Neuronal stem cell (in vitro differentiated cells): ENCODE data around the gene CELF4.

Source experiments
- DNase-seq: peaks from one replicate; pipeline ENCODE4 v3.0.0-alpha.2; 2013; ENCODE audit warnings: low spot score
- H2AFZ ChIP-seq: one replicate; pipeline ENCODE4 v1.6.1; 2013; ENCODE audit warnings: mild to moderate bottlenecking, low read length, inconsistent platforms
- H2AK5ac ChIP-seq: 2 replicates; pipeline ENCODE4 v1.6.1; 2013; ENCODE audit warnings: low read depth, mild to moderate bottlenecking, inconsistent platforms, low read length, moderate library complexity, mixed read lengths
- H2BK120ac ChIP-seq: 2 replicates; pipeline ENCODE4 v1.6.1; 2013; ENCODE audit warnings: low read depth, mild to moderate bottlenecking, inconsistent platforms, low read length, moderate library complexity, mixed read lengths
- H2BK12ac ChIP-seq: one replicate; pipeline ENCODE4 v1.6.1; 2013; ENCODE audit warnings: low read length, inconsistent platforms
- H2BK15ac ChIP-seq: 2 replicates; pipeline ENCODE4 v1.6.1; 2013; ENCODE audit warnings: mild to moderate bottlenecking, low read length, inconsistent platforms, mixed read lengths
- H2BK5ac ChIP-seq: one replicate; pipeline ENCODE4 v1.6.1; 2013; ENCODE audit warnings: inconsistent platforms, mild to moderate bottlenecking, low read length, moderate library complexity
- H3K14ac ChIP-seq: one replicate; pipeline ENCODE4 v1.6.1; 2013; ENCODE audit warnings: low read length, inconsistent platforms
- H3K18ac ChIP-seq: 2 replicates; pipeline ENCODE4 v1.6.1; 2013; ENCODE audit warnings: low read length, inconsistent platforms
- H3K23ac ChIP-seq: 2 replicates; pipeline ENCODE4 v1.6.1; 2013; ENCODE audit warnings: low read depth, mild to moderate bottlenecking, mixed read lengths, low read length, inconsistent platforms; ENCODE audit not compliant: poor library complexity
- H3K27ac ChIP-seq: replicated peaks from 3 replicates; pipeline ENCODE4 v1.5.1; 2013; ENCODE audit warnings: low read length, inconsistent platforms
- H3K27me3 ChIP-seq, 3 experiments: 2 replicates each; pipeline ENCODE4 v1.6.1; 2013; ENCODE audit warnings: low read length in 3 of 3, mild to moderate bottlenecking in 2 of 3, inconsistent platforms in 1 of 3, low read depth in 1 of 3, mixed read lengths in 1 of 3, moderate library complexity in 1 of 3; ENCODE audit not compliant: control insufficient read depth in 3 of 3, insufficient read depth in 3 of 3
- H3K36me3 ChIP-seq, 2 donors: replicated peaks in 1 of 2; 2 replicates each; pipeline ENCODE4 v1.6.1; 2013; ENCODE audit warnings: low read length in 2 of 2; ENCODE audit not compliant: control insufficient read depth in 2 of 2, insufficient read depth in 2 of 2
- H3K4ac ChIP-seq: 2 replicates; pipeline ENCODE4 v1.6.1; 2013; ENCODE audit warnings: inconsistent platforms, mild to moderate bottlenecking, low read length, moderate library complexity
- H3K4me1 ChIP-seq, 2 donors: 1 replicate in 1 of 2; 2 replicates in 1 of 2; pipeline ENCODE4 v1.6.1; 2013; ENCODE audit warnings: low read length in 2 of 2, low read depth in 1 of 2; ENCODE audit not compliant: control insufficient read depth in 2 of 2, insufficient read depth in 1 of 2
- H3K4me2 ChIP-seq: one replicate; pipeline ENCODE4 v1.6.1; 2013; ENCODE audit warnings: mild to moderate bottlenecking, low read length, inconsistent platforms; ENCODE audit not compliant: insufficient read depth, poor library complexity, severe bottlenecking
- H3K4me3 ChIP-seq, 2 donors: 2 replicates each; pipeline ENCODE4 v1.5.1; 2013; ENCODE audit warnings: low read length in 2 of 2, mild to moderate bottlenecking in 2 of 2, inconsistent platforms in 1 of 2, moderate library complexity in 1 of 2
- H3K79me1 ChIP-seq: one replicate; pipeline ENCODE4 v1.6.1; 2013; ENCODE audit warnings: low read depth, mild to moderate bottlenecking, inconsistent platforms, low read length, moderate library complexity
- H3K9ac ChIP-seq: one replicate; pipeline ENCODE4 v1.6.1; 2013; ENCODE audit warnings: mild to moderate bottlenecking, low read depth, low read length, inconsistent platforms; ENCODE audit not compliant: poor library complexity
- H3K9me3 ChIP-seq, 2 donors: replicated peaks in 1 of 2; 2 replicates each; pipeline versions ENCODE3 to v1.6.1; 2013; ENCODE audit warnings: low read length in 2 of 2, mild to moderate bottlenecking in 2 of 2, inconsistent platforms in 1 of 2, low read depth in 1 of 2, mixed read lengths in 1 of 2, moderate library complexity in 1 of 2; ENCODE audit not compliant: control insufficient read depth in 2 of 2, insufficient read depth in 1 of 2
- H4K8ac ChIP-seq: one replicate; pipeline ENCODE4 v1.6.1; 2013; ENCODE audit warnings: low read depth, mild to moderate bottlenecking, inconsistent platforms, low read length, moderate library complexity
- H4K91ac ChIP-seq: one replicate; pipeline ENCODE4 v1.6.1; 2013; ENCODE audit warnings: low read length, low read depth, mild to moderate bottlenecking, inconsistent platforms; ENCODE audit not compliant: poor library complexity
- WGBS, 2 donors: extraction: QIAGEN DNeasy Blood & Tissue Kit; methylation state at CpG; one replicate each; pipeline ENCODE4 v1.1.7; 2013; ENCODE audit warnings: missing lambda C conversion rate in 2 of 2, mixed read lengths in 1 of 2; ENCODE audit not compliant: insufficient read length in 2 of 2, insufficient replicate concordance in 1 of 2; ENCODE audit errors: extremely low coverage in 2 of 2; 5-methylcytosine and 5-hydroxymethylcytosine counted together

Gene CELF4

DNA sequence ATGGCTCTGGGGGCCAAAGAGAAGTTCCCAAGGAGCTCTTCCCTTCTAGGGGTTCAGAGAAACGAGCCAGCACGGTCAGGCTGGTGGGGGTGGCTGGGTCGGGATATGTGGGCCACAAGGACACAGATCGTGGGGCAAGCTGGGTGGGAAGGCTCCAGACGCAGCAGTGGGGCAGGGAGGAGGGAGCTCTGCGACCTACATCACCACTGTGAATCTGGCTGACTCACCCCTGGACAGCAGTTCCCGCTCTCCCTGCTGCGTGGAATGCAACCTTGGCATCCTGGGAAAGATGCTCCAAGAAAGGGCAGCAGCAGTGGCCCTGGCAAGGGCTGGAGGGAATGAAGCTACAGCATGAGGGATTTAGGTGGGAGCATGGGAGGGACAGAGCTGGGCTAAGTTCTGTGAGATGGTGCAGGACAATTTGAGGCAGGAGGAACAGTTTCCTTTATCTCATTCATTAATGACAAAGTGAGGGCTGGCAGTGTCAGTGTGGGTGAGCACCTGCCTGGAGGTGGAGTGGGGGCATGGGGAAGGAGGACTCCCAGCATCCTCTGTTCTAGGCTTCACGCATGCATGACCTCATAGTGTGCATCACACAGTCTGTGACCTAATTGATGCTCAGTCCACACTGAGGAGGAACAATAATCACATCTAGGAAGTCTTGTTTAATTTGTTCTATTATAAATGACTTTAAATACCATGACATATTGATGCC, 25.0 kb downstream of the CELF4 start:
- Histone ChIP-seq H2BK120ac (no peak overlapping the region), H3K4me2 (no peak overlapping the region), H2AK5ac (no peak overlapping the region), H2BK15ac (no peak overlapping the region), H3K27me3 (peaks cover 0 to 35% (median 13%) of the 10 kb centered on the region in 3 experiments), H3K4me3 (no peak overlapping the region), H4K8ac (no peak overlapping the region), H3K4me1 (peaks cover 0 to 19% of the 10 kb centered on the region in 2 donors), H2AFZ (no peak overlapping the region), H4K91ac (no peak overlapping the region), H3K27ac (no peak overlapping the region), H3K9ac (peak overlapping the region; percentile 3), H3K23ac (no peak overlapping the region), H3K4ac (no peak overlapping the region), H2BK5ac (no peak overlapping the region), H3K14ac (no peak overlapping the region), H3K36me3 (no peaks in the 10 kb centered on the region), H3K79me1 (no peaks in the 10 kb centered on the region), H3K18ac (peak overlapping the region; percentile 31), H3K9me3 (no peaks in the 10 kb centered on the region), H2BK12ac (peak overlapping the region; percentile 42)
- WGBS, 2 donors, result no CpG with 5 or more reads among the region's 9 CpGs
- no peak for DNase-seq

GRCh38 chr18:37539236-37539635, 26.4 kb downstream of the CELF4 start:
- Histone ChIP-seq H3K27me3 (peaks cover 0 to 33% (median 13%) of the 10 kb centered on the region in 3 experiments), H3K36me3 (no peaks in the 10 kb centered on the region), H3K79me1 (no peaks in the 10 kb centered on the region), H3K4me2 (no peak overlapping the region), H2BK12ac (no peak overlapping the region), H3K4ac (no peak overlapping the region), H4K91ac (peak overlapping the region; percentile 54), H3K27ac (no peak overlapping the region), H2AK5ac (no peak overlapping the region), H3K23ac (peak overlapping the region; percentile 61), H2BK120ac (no peak overlapping the region), H2BK15ac (no peak overlapping the region), H4K8ac (no peak overlapping the region), H3K9me3 (no peaks in the 10 kb centered on the region), H2BK5ac (no peak overlapping the region), H3K4me1 (peaks cover 0 to 13% of the 10 kb centered on the region in 2 donors), H3K9ac (peak overlapping the region; percentile 46), H3K4me3 (peak overlapping the region in 1 of 2 donors; percentile 55), H3K14ac (peak overlapping the region; percentile 59), H2AFZ (no peak overlapping the region), H3K18ac (peak overlapping the region; percentile 44)
- DNase-seq, result no peak
- WGBS, 2 donors, result no CpG with 5 or more reads among the region's 4 CpGs

GRCh38 chr18:37538526-37539205, 26.9 kb downstream of the CELF4 start:
- Histone ChIP-seq H3K18ac (peak overlapping the region; percentile 60), H2BK15ac (no peak overlapping the region), H3K4me1 (peaks cover 0 to 10% of the 10 kb centered on the region in 2 donors), H3K27me3 (peaks cover 0 to 33% (median 13%) of the 10 kb centered on the region in 3 experiments), H3K4me2 (peak overlapping the region; percentile 19), H3K4me3 (no peak overlapping the region), H2BK120ac (no peak overlapping the region), H3K27ac (no peak overlapping the region), H2AFZ (no peak overlapping the region), H3K23ac (no peak overlapping the region), H3K79me1 (no peaks in the 10 kb centered on the region), H3K36me3 (no peaks in the 10 kb centered on the region), H2BK5ac (no peak overlapping the region), H2AK5ac (peak overlapping the region; percentile 66), H4K91ac (no peak overlapping the region), H3K9ac (no peak overlapping the region), H3K4ac (no peak overlapping the region), H4K8ac (no peak overlapping the region), H3K9me3 (no peaks in the 10 kb centered on the region), H3K14ac (no peak overlapping the region), H2BK12ac (no peak overlapping the region)
- WGBS, 2 donors, result no CpG with 5 or more reads among the region's 17 CpGs
- DNase-seq, result no peak

DNA sequence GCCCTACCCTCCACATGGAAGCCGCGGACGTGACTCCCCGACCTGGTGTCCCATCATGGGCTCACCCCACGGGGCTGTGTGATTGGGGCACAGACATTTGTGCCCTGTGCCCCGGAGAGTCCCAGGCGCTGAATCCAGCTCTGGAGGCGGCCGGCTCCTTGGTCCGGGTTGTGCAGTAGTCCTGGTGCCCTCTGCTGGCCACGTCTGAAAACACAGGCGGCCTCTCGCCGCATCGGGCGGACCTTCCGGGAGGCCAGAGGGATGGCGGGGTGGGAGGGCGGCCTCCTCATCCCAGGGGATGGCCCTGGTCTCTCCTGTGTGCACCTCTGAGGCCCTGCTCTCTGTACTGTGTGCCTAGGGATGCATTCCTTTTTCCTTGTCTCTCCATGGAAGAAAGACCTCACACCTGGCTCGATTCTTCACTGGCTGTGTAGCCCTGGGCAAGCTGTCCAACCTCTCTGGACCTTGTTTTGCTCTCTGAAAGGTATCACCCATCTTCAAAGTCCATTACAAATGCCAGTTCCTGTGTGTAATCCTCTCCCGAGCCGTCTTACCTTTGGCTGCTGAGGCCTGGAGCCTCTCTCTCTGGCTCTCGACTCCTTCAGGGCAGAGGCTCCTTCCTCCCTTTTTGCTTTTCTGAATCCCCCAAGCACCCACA, 27.6 kb downstream of the CELF4 start:
- Histone ChIP-seq H2BK15ac (no peak overlapping the region), H2AFZ (no peak overlapping the region), H3K18ac (no peak overlapping the region), H3K9ac (no peak overlapping the region), H3K27me3 (peaks cover 0 to 33% (median 13%) of the 10 kb centered on the region in 3 experiments), H3K79me1 (no peaks in the 10 kb centered on the region), H3K4me3 (no peak overlapping the region), H3K4me2 (no peak overlapping the region), H2AK5ac (no peak overlapping the region), H3K23ac (no peak overlapping the region), H2BK120ac (no peak overlapping the region), H2BK12ac (no peak overlapping the region), H3K27ac (no peak overlapping the region), H3K9me3 (no peaks in the 10 kb centered on the region), H3K14ac (no peak overlapping the region), H2BK5ac (no peak overlapping the region), H3K4ac (no peak overlapping the region), H4K8ac (no peak overlapping the region), H4K91ac (no peak overlapping the region), H3K4me1 (peaks cover 0 to 10% of the 10 kb centered on the region in 2 donors), H3K36me3 (no peaks in the 10 kb centered on the region)
- WGBS, 2 donors, result no CpG with 5 or more reads among the region's 23 CpGs
- peak; percentile 68 for DNase-seq
